ENCODE results near the gene TGFB2. TPM values are rescaled to one million over a fixed set of nuclear protein-coding genes. Genes with fewer than 3 reads are reported as not detected.

The TGFB2 gene
- total RNA-seq, 5 donors from 2014 or later (not counting 1 experiment from before 2014, with no cell fraction given): 0.06 to 0.23 (median 0.23) TPM; not detected in 2

DNA sequence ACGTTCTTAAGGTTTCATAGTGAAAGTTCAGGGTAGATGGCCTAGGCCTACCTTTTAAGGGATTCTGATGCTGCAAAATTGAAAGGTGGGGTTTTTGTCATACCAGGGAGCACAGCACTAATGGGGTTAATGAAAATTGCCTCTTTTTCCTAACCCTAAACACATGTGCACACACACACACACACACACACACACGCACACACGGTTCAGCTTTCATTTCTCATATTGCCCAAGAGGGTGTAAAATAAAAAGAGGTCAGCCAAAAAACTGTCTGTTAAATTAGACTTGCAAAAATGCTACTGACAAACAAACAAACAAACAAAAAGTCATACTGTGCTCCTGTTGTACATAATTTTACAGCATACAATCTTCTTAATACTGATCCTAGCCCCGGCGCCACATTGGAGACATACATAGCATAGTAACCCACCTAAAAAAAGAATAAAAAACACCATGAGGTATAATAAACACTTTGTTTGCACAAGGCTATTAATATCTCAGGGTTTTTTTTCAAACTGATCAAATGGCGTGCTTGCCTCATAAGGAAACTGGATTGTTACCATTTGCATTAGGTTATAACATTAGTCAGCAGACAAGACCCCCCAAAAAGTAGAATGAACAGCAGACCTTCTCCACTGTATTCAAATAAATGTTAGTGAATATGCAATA, 69.1 kb downstream of the TGFB2 start:
- no peaks in the 10 kb centered on the region for H3K36me3 ChIP-seq (ENCODE audit: control insufficient read depth in 2 of 2, extremely low read depth in 1 of 2, insufficient read depth in 1 of 2, low read length in 1 of 2)
- H3K9me3 Mint-ChIP-seq: peaks cover 0 to 8% (median 0%) of the 10 kb centered on the region in 3 donors
- ATAC-seq (replicated peaks in 1 of 4): no peak
- H3K4me3 ChIP-seq (ENCODE audit: control insufficient read depth in 1 of 2, extremely low read depth in 1 of 2, low read length in 1 of 2): no peak overlapping the region
- H3K27ac Mint-ChIP-seq: no peak overlapping the region
- H3K4me1 ChIP-seq (ENCODE audit: control insufficient read depth in 1 of 2, extremely low read depth in 1 of 2, insufficient read depth in 2 of 2, low read length in 2 of 2): no peaks in the 10 kb centered on the region
- H3K27me3 ChIP-seq (replicated peaks in 1 of 2; ENCODE audit: control insufficient read depth in 2 of 2, extremely low read depth in 1 of 2, insufficient read depth in 2 of 2, low read length in 1 of 2): no peaks in the 10 kb centered on the region
- CTCF ChIA-PET: no interaction called here
- H3K9me3 ChIP-seq: no peaks in the 10 kb centered on the region
- DNase-seq: no peak
- WGBS (ENCODE audit: insufficient coverage): no CpG with 5 or more reads among the region's 6 CpGs
- no peaks in the 10 kb centered on the region for H3K36me3 Mint-ChIP-seq
- POLR2A ChIA-PET: no interaction called here
- no peaks in the 10 kb centered on the region for H3K4me1 Mint-ChIP-seq
- H3K27me3 Mint-ChIP-seq: peaks cover 2 to 10% of the 10 kb centered on the region in 2 donors
- H3K4me3 Mint-ChIP-seq: no peak overlapping the region
- no peak overlapping the region for H3K27ac ChIP-seq (ENCODE audit: low read length)

DNA sequence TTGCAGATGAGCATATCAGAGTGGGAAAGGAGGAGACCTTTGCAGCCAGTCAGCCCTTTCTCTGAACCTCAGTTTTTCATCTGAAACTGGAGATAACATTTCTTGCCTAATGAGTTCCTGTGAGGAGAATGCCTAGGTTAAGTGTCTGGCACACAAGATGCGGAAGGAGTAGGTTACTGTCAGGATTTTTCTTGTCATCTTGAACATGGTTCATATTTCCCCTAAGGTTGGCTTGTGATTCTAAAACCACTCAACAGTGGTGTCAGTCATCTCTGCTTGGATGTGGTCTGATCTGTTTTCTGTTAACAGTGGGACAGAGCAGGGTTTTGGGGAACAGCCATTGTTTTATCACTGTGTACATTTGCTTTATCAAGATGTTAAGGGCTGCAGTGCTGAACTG, 70.6 kb downstream of the TGFB2 start:
- H3K27ac ChIP-seq (ENCODE audit: low read length): no peak overlapping the region
- H3K4me1 Mint-ChIP-seq: no peaks in the 10 kb centered on the region
- no peak overlapping the region for H3K4me3 Mint-ChIP-seq
- H3K36me3 ChIP-seq (ENCODE audit: control insufficient read depth in 2 of 2, extremely low read depth in 1 of 2, insufficient read depth in 1 of 2, low read length in 1 of 2): no peaks in the 10 kb centered on the region
- H3K9me3 ChIP-seq: no peaks in the 10 kb centered on the region
- ATAC-seq (replicated peaks in 1 of 4): no peak
- no peak for DNase-seq
- no peaks in the 10 kb centered on the region for H3K36me3 Mint-ChIP-seq
- H3K27ac Mint-ChIP-seq: no peak overlapping the region
- H3K27me3 Mint-ChIP-seq: no peaks in the 10 kb centered on the region
- no CpG with 5 or more reads among the region's 1 CpG for WGBS (ENCODE audit: insufficient coverage)
- no peak overlapping the region for H3K4me3 ChIP-seq (ENCODE audit: control insufficient read depth in 1 of 2, extremely low read depth in 1 of 2, low read length in 1 of 2)
- no peaks in the 10 kb centered on the region for H3K4me1 ChIP-seq (ENCODE audit: control insufficient read depth in 1 of 2, extremely low read depth in 1 of 2, insufficient read depth in 2 of 2, low read length in 2 of 2)
- CTCF ChIA-PET: no interaction called here
- POLR2A ChIA-PET: no interaction called here
- H3K9me3 Mint-ChIP-seq: peaks cover 0 to 8% (median 0%) of the 10 kb centered on the region in 3 donors
- H3K27me3 ChIP-seq (replicated peaks in 1 of 2; ENCODE audit: control insufficient read depth in 2 of 2, extremely low read depth in 1 of 2, insufficient read depth in 2 of 2, low read length in 1 of 2): no peaks in the 10 kb centered on the region

DNA sequence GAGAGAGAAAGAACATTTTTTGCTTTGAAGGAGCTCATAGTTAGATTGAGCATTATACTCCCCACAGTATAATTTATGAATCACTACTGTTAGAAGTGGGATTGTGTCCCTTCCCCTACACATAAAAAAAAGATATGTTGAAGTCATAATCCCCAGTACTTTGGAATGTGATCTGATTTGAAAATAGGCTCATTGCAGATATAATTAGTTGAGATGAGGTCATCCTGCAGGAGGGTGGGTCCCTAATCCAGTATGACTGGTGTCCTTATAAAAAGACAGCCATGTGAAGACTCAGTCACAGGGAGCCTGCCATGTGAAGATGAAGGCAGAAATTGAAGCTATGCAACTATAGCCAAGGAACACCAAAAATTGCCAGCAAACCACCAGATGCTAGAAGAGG, 76.4 kb downstream of the TGFB2 start:
- CTCF ChIA-PET: no interaction called here
- ATAC-seq (replicated peaks in 1 of 4): no peak
- Mint-ChIP-seq H3K36me3 (no peaks in the 10 kb centered on the region), H3K27me3 (peaks cover 2 to 6% of the 10 kb centered on the region in 2 donors), H3K27ac (no peak overlapping the region), H3K4me1 (no peaks in the 10 kb centered on the region), H3K9me3 (peaks cover 0 to 8% (median 0%) of the 10 kb centered on the region in 3 donors), H3K4me3 (no peak overlapping the region)
- Histone ChIP-seq H3K36me3 (ENCODE audit: control insufficient read depth in 2 of 2, extremely low read depth in 1 of 2, insufficient read depth in 1 of 2, low read length in 1 of 2) (no peaks in the 10 kb centered on the region), H3K27ac (ENCODE audit: low read length) (no peak overlapping the region), H3K27me3 (replicated peaks in 1 of 2; ENCODE audit: control insufficient read depth in 2 of 2, extremely low read depth in 1 of 2, insufficient read depth in 2 of 2, low read length in 1 of 2) (no peaks in the 10 kb centered on the region), H3K4me1 (ENCODE audit: control insufficient read depth in 1 of 2, extremely low read depth in 1 of 2, insufficient read depth in 2 of 2, low read length in 2 of 2) (no peaks in the 10 kb centered on the region), H3K4me3 (ENCODE audit: control insufficient read depth in 1 of 2, extremely low read depth in 1 of 2, low read length in 1 of 2) (no peak overlapping the region), H3K9me3 (no peaks in the 10 kb centered on the region)
- DNase-seq: no peak
- POLR2A ChIA-PET: interaction anchor here in 1 of 2 donors (0.7 kb wide), 1 partner anchor 186 kb away, joined by 3 read pairs; no protein-coding TSS in a partner anchor

DNA sequence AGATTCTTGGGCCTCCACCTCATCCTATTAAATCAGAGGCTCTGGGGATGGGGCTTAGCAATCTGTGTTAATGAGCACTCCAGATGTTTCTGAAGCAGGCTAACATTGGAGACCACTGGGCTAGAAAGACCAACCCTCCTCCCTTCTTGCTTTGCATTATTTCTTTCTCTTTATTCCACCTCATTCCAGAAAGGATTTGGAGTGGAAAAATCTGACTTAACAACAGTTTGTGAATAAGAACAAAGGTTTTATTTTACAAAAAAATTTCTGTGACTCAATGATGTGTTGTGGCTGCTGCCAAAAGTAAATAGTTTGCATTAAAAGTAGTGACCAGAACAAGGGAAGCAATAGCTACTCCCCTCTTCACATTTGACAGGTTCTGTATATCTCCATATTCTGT, 79.4 kb downstream of the TGFB2 start:
- Mint-ChIP-seq H3K36me3 (no peaks in the 10 kb centered on the region), H3K27me3 (peaks cover 2 to 6% of the 10 kb centered on the region in 2 donors), H3K27ac (no peak overlapping the region), H3K4me3 (no peak overlapping the region), H3K9me3 (no peaks in the 10 kb centered on the region), H3K4me1 (no peaks in the 10 kb centered on the region)
- no peaks in the 10 kb centered on the region for H3K36me3 ChIP-seq (ENCODE audit: control insufficient read depth in 2 of 2, extremely low read depth in 1 of 2, insufficient read depth in 1 of 2, low read length in 1 of 2)
- ATAC-seq (replicated peaks in 1 of 4) (no peak), DNase-seq (no peak)
- no peak overlapping the region for H3K27ac ChIP-seq (ENCODE audit: low read length)
- H3K9me3 ChIP-seq: no peaks in the 10 kb centered on the region
- H3K27me3 ChIP-seq (replicated peaks in 1 of 2; ENCODE audit: control insufficient read depth in 2 of 2, extremely low read depth in 1 of 2, insufficient read depth in 2 of 2, low read length in 1 of 2): no peaks in the 10 kb centered on the region
- ChIA-PET CTCF (no interaction called here), POLR2A (no interaction called here)
- H3K4me1 ChIP-seq (ENCODE audit: control insufficient read depth in 1 of 2, extremely low read depth in 1 of 2, insufficient read depth in 2 of 2, low read length in 2 of 2): no peaks in the 10 kb centered on the region
- H3K4me3 ChIP-seq (ENCODE audit: control insufficient read depth in 1 of 2, extremely low read depth in 1 of 2, low read length in 1 of 2): no peak overlapping the region

DNA sequence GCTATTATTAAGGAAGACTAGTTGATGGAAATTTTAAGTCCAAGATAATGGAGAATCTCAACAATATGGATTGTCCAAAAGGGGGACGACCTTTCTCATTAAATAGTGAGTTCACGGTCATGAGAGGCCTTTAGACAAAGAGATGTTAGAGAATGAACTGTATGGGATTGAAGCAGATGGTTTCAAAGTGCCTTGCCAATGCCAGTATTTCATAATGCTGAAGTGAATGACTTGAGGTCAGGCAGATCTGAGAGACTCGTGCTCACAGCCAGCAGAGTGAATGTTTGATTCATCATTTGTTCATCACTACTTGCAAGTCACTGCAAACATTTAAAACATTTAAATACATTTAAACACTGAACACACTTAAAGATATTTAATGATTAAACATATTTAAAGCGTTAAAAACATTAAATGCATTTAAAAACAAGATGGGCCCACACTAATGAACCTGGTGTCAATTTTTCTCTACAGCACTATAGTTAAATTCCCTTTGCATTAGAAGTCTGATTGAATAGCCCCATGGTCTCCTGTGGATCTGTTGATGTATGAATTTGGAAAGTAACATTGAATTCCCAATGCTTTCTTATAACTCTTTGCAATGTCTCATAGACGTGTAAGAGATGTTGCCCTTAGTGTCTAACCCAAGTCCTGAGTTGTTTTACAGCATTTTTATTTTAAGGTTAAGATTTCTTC, 80.7 kb downstream of the TGFB2 start:
- 50% methylated on average over 1 of the region's 5 CpGs for WGBS (ENCODE audit: insufficient coverage)

DNA sequence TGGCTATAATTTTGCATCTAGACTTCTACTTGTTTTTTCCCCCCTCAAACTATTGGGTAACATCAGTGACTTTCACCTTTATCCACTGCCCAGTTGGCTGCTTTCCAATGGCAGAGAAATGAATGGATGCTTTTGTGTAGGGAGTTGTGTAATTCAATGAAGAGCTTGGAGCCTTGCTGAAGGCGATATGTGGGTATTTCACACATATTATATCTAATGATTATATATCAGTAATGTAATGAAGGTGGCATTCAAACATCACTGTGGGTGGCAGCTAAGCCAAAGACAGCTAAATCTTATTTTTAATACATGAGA, 81.2 kb downstream of the TGFB2 start:
- ATAC-seq (replicated peaks in 1 of 4) (no peak), DNase-seq (no peak)
- H3K4me1 Mint-ChIP-seq: no peaks in the 10 kb centered on the region
- ChIA-PET CTCF (no interaction called here), POLR2A (no interaction called here)
- H3K4me1 ChIP-seq (ENCODE audit: control insufficient read depth in 1 of 2, extremely low read depth in 1 of 2, insufficient read depth in 2 of 2, low read length in 2 of 2): no peaks in the 10 kb centered on the region
- peaks cover 2 to 6% of the 10 kb centered on the region in 2 donors for H3K27me3 Mint-ChIP-seq
- no CpG with 5 or more reads among the region's 1 CpG for WGBS (ENCODE audit: insufficient coverage)
- H3K4me3 ChIP-seq (ENCODE audit: control insufficient read depth in 1 of 2, extremely low read depth in 1 of 2, low read length in 1 of 2): no peak overlapping the region
- no peaks in the 10 kb centered on the region for H3K9me3 Mint-ChIP-seq
- H3K27ac Mint-ChIP-seq: no peak overlapping the region
- no peaks in the 10 kb centered on the region for H3K36me3 Mint-ChIP-seq
- no peaks in the 10 kb centered on the region for H3K9me3 ChIP-seq
- H3K27ac ChIP-seq (ENCODE audit: low read length): no peak overlapping the region
- no peak overlapping the region for H3K4me3 Mint-ChIP-seq
- H3K36me3 ChIP-seq (ENCODE audit: control insufficient read depth in 2 of 2, extremely low read depth in 1 of 2, insufficient read depth in 1 of 2, low read length in 1 of 2): no peaks in the 10 kb centered on the region
- H3K27me3 ChIP-seq (replicated peaks in 1 of 2; ENCODE audit: control insufficient read depth in 2 of 2, extremely low read depth in 1 of 2, insufficient read depth in 2 of 2, low read length in 1 of 2): no peaks in the 10 kb centered on the region

More for the DNA sequence above, 80.7 kb downstream of the TGFB2 start:
- Mint-ChIP-seq H3K9me3 (no peaks in the 10 kb centered on the region), H3K36me3 (no peaks in the 10 kb centered on the region), H3K4me1 (no peaks in the 10 kb centered on the region), H3K27me3 (peaks cover 2 to 6% of the 10 kb centered on the region in 2 donors), H3K4me3 (no peak overlapping the region), H3K27ac (no peak overlapping the region)
- H3K9me3 ChIP-seq: no peaks in the 10 kb centered on the region
- ChIA-PET POLR2A (no interaction called here), CTCF (no interaction called here)
- H3K4me1 ChIP-seq (ENCODE audit: control insufficient read depth in 1 of 2, extremely low read depth in 1 of 2, insufficient read depth in 2 of 2, low read length in 2 of 2): no peaks in the 10 kb centered on the region
- H3K36me3 ChIP-seq (ENCODE audit: control insufficient read depth in 2 of 2, extremely low read depth in 1 of 2, insufficient read depth in 1 of 2, low read length in 1 of 2): no peaks in the 10 kb centered on the region
- H3K4me3 ChIP-seq (ENCODE audit: control insufficient read depth in 1 of 2, extremely low read depth in 1 of 2, low read length in 1 of 2): no peak overlapping the region
- H3K27ac ChIP-seq (ENCODE audit: low read length): no peak overlapping the region
- no peak for DNase-seq
- H3K27me3 ChIP-seq (replicated peaks in 1 of 2; ENCODE audit: control insufficient read depth in 2 of 2, extremely low read depth in 1 of 2, insufficient read depth in 2 of 2, low read length in 1 of 2): no peaks in the 10 kb centered on the region
- no peak for ATAC-seq (replicated peaks in 1 of 4)

DNA sequence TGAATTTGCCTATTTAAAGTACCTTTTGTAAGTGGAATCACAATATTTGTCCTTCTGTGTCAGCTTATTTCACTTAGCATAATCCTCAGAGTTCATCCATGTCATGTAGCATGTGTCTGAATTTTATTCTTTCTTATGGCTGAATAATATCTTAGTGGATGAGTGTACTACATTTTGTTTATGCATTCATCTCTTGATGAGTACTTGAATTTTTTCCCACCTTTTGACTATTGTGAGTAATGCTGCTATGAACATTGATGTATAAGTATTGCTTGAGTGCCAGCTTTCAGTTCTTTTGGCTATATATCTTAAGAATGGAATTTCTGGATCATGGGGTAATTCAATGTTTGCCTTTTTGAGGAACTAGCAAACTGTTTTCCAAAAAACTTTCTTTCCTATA, 84.2 kb downstream of the TGFB2 start:
- CTCF ChIA-PET: no interaction called here
- ATAC-seq (replicated peaks in 1 of 4) (no peak), DNase-seq (no peak)
- Mint-ChIP-seq H3K27ac (no peak overlapping the region), H3K36me3 (no peaks in the 10 kb centered on the region), H3K4me1 (no peaks in the 10 kb centered on the region), H3K4me3 (no peak overlapping the region), H3K27me3 (peaks cover 0 to 9% of the 10 kb centered on the region in 2 donors), H3K9me3 (no peaks in the 10 kb centered on the region)
- Histone ChIP-seq H3K9me3 (no peaks in the 10 kb centered on the region), H3K4me1 (ENCODE audit: control insufficient read depth in 1 of 2, extremely low read depth in 1 of 2, insufficient read depth in 2 of 2, low read length in 2 of 2) (no peaks in the 10 kb centered on the region), H3K36me3 (ENCODE audit: control insufficient read depth in 2 of 2, extremely low read depth in 1 of 2, insufficient read depth in 1 of 2, low read length in 1 of 2) (no peaks in the 10 kb centered on the region), H3K27ac (ENCODE audit: low read length) (no peak overlapping the region), H3K4me3 (ENCODE audit: control insufficient read depth in 1 of 2, extremely low read depth in 1 of 2, low read length in 1 of 2) (no peak overlapping the region), H3K27me3 (replicated peaks in 1 of 2; ENCODE audit: control insufficient read depth in 2 of 2, extremely low read depth in 1 of 2, insufficient read depth in 2 of 2, low read length in 1 of 2) (peaks cover 0 to 5% of the 10 kb centered on the region in 2 experiments)
- POLR2A ChIA-PET: no interaction called here
